HG03139 (cell line): ENCODE data around the gene PSME4.
"Not testable (repeated sequence)": the region's sequence is repeated elsewhere in the genome, so short reads cannot be mapped to it uniquely, and the experiment has no call there.

Experiments used
- ATAC-seq: cut with Tn5 transposase; IDR thresholded peaks from one replicate; pipeline ENCODE4 v1.9.1; 2021; ENCODE audit not compliant: unreplicated experiment

The PSME4 gene

GRCh38 chr2:53964257-53964952, 6.4 kb downstream of the PSME4 start:
- ATAC-seq = no peak

DNA sequence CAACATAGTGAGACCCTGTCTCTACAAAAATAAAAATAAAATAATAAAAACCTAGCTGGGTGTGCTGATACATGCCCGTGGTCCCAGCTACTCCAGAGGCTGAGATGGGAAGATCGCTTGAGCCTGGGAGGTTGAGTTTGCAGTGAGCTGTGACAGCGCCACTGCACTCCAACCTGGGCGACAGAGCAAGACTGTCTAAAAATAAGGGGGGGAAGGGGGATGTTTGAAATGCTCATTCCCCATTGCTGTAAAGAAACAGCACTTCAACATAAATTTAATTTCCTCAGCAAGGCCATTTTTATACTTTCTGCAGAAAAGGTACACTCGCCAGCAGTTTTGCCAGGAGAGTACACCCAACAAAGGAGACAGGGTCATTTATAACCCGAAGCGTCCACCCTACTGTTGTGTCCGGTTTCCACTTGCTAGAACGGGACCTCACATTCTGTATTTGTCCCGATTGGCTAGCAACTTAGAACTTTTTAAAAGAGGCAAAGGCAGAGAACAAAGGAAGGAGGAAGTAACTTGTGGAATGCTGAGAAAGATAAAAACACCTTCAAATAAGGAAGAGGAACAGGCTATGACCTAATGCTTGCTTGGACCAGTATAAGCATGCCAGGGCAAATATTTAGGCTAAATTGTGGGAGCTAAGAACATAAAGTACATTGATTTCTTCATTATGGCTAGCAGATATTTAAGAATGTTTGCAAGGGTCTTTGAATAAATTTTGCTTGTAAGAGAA, 9.1 kb downstream of the PSME4 start:
- ATAC-seq = not testable (repeated sequence)

DNA sequence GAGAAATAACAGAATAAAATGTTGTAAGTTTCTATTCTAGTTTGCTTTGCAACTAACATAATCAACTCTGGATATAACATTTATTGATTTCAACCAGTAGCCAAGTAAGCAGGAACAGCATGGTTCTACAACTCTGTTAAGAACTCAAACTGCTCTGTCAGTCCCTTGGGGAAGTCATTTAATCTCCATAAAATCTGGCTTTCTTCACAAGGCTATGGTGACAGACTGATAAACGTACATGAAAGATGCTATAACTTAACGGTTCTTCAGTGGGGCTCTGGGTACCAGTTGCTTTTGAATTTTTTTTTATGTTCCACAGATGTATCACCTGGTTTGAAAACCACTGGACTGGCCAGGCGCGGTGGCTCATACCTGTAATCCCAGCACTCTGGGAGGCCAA, 10.3 kb downstream of the PSME4 start:
- ATAC-seq = no peak

DNA sequence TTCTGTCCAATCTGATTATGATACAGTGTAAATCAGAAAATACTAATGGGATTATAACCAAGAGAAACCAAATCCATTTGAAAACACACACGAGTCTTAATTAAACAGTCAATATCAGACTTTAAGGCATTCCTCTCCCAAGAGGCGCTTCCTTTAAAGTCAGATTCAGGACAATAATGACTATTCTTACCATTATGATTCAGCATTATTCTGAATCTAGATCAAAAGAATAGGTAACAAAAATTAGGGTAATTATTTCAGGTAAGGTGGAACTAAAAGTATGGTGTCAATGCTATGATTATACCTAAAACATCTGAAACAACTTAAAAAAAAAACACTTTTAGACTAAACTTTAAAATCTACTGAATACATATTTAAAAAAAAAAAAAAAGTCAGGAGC, 12.3 kb downstream of the PSME4 start:
- ATAC-seq = no peak

GRCh38 chr2:53952519-53952918, 18.3 kb downstream of the PSME4 start:
- no peak for ATAC-seq

- ATAC-seq = peak; percentile 56
Observed at GRCh38 chr2:53949457-53949856, 21.3 kb downstream of the PSME4 start.

DNA sequence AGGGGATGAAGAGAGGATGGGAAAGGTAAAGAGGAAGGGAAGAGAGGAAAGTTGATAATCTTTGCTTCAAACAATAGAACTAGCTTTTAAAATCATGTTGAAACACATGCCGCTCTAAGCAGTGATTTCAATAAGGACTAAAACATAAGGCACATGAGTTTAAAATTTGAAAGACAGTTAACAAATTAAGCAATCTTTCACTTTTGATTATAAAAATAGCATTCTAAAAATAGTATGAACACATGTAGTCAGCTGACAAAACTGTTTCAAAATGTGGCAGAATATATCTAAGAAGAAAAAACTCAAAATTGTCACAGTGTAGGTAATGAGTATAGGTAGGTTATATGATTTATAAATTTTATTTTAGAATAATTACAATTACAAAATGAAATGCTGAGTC, 25.3 kb downstream of the PSME4 start:
- no peak for ATAC-seq

- no peak for ATAC-seq
Observed at GRCh38 chr2:53944542-53944941, 26.3 kb downstream of the PSME4 start.

GRCh38 chr2:53942280-53942679, 28.5 kb downstream of the PSME4 start:
- ATAC-seq = no peak

DNA sequence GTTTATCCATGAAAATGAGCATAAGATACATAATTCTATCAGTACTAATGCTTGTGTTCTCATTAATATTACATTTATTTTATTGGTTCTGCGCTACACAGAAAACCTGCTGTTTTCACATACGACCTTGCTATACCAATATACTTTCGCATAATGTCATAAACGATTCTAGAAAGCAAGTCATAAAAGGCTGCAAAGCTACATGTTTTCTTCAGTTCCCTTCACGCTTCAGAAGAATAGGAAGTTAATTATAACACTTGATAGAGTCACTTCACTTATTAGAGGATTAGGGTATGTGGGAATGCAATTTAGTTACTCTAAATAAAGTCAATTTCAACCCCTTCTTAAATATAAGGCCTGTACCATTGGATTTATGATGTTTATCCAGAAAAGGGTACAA, 29.0 kb downstream of the PSME4 start:
- peak; percentile 77 for ATAC-seq

GRCh38 chr2:53939656-53940055, 31.1 kb downstream of the PSME4 start:
- ATAC-seq = no peak

- no peak for ATAC-seq
Observed at GRCh38 chr2:53938904-53939303, 31.9 kb downstream of the PSME4 start.

DNA sequence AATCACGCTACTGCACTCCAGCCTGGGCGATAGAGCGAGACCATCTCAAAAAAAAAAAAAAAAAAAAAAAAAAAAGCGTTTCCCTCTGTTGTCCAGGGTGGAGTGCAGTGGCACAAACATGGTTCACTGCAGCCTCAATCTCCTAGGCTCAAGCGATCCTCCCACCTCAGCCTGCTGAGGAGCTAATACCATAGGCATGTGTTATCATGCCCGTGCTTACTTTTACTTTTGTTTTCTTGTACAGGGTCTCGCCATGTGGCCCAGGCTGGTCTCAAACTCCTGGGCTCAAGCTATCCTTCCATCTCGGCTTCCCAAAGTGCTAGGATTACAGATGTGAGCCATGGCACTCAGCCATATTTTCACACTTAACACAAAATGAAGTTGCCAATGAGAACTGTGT, 37.5 kb downstream of the PSME4 start:
- no peak for ATAC-seq

DNA sequence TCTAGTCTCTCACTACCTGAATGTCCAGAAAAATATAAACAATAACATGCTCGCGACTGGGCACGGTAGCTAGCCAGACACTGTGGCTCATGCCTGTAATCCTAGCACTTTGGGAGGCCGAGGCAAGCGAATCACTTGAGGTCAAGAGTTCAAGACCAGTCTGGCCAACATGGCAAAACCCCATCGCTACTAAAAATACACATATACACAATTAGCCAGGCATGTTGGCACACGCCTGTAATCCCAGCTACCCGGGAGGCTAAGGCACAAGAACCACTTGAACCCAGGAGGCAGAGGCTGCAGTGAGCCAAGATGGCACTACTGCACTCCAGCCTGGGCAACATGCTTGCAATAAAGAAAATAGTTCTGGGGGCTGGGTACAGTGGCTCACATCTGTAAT, 44.5 kb downstream of the PSME4 start:
- ATAC-seq = not testable (repeated sequence)

GRCh38 chr2:53913721-53914120, 57.1 kb downstream of the PSME4 start:
- ATAC-seq = peak; percentile 84

- ATAC-seq = no peak
Observed at GRCh38 chr2:53911434-53912189, 59.2 kb downstream of the PSME4 start.

- ATAC-seq = no peak
Observed at GRCh38 chr2:53907582-53907981, 63.2 kb downstream of the PSME4 start.

DNA sequence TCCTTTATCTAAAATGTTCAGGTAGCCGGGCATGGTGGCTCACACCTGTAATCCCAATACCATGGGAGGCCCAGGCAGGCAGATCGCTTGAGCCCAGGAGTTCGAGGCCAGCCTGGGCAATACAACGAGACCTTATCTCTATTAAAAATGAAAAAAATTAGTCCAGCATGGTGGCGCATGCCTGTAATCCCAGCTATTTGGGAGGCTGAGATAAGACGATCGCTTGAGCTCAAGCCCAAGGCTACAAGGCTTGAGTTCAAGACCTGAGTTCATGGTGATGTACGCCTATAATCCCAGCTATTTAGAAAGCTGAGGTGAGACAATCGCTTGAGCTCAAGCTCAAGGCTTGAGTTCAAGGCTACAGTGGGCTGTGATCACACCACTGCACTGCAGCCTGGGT, 65.4 kb downstream of the PSME4 start:
- ATAC-seq = no peak

DNA sequence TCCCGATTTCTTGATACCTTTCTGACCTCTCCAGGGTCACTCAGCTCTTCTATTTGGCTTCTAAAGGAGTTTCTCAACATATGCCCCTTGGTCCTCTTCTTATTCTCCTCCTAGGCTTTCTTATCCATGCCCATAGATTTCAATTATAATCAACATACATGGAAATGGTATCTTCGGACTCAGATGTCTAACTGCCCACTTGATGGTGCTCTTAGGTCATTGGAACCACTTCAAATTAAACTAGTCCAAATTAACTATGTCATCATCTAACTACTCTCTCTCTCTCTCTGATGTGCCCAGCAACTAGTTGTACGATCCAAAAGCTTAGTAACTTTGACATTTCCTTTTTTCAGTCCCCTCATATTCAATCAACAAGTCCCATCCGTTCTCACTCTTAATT, 67.8 kb downstream of the PSME4 start:
- ATAC-seq = no peak

GRCh38 chr2:53901192-53901591, 69.6 kb downstream of the PSME4 start:
- no peak for ATAC-seq

DNA sequence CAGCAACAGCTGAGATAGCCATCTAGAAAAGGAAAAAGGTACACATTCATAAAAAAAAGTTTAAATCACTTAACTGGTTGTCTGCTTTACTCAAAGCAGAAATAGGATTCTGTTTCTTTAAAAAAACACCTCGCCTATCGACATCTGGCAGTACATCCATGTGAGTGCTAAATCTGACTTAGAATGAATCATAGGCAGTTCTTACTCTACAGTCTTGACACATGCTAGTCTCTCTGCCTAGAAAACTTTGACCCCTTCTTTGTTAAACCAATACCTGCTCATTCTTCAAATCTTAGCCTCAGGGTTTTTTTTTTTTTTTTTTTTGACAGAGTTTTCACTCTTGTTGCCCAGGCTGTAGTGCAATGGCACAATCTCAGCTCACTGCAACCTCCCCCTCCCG, 73.9 kb downstream of the PSME4 start:
- ATAC-seq = no peak
